ENCODE results near the gene JUN.
"Not testable (repeated sequence)": the region's sequence is repeated elsewhere in the genome, so short reads cannot be mapped to it uniquely, and the experiment has no call there.

The JUN gene

GRCh38 chr1:58802640-58803399 lies 19.0 kb upstream of the JUN start:
- no peaks in the 10 kb centered on the region for H3K79me2 ChIP-seq (ENCODE audit: insufficient read depth, low read length)
- no peak overlapping the region for H2AFZ ChIP-seq (ENCODE audit: low read length)
- H3K27me3 ChIP-seq (ENCODE audit: insufficient read depth, low read length, poor library complexity, severe bottlenecking), result no peaks in the 10 kb centered on the region
- H3F3A ChIP-seq (ENCODE audit: low read depth), result no peaks in the 10 kb centered on the region
- no peak overlapping the region for H3K4me3 ChIP-seq (ENCODE audit: low read length, poor library complexity, severe bottlenecking)
- TF ChIP-seq CTCF (conservative IDR thresholded peaks at IDR 0.05; ENCODE audit: low read length) (no peak), EZH2phosphoT487 (IDR thresholded peaks at IDR 0.05; ENCODE audit: borderline replicate concordance) (no peak)
- H3K9me3 ChIP-seq (ENCODE audit: insufficient read depth, low read depth, low read length), result no peaks in the 10 kb centered on the region
- H3K36me3 ChIP-seq (ENCODE audit: insufficient read depth, low read length), result no peaks in the 10 kb centered on the region
- H3K4me2 ChIP-seq (ENCODE audit: low read depth, low read length, poor library complexity, severe bottlenecking), result no peak overlapping the region
- no peaks in the 10 kb centered on the region for H3K4me1 ChIP-seq (ENCODE audit: insufficient read depth, low read length, poor library complexity, severe bottlenecking)
- no peaks in the 10 kb centered on the region for H3K9me2 ChIP-seq (replicated peaks; ENCODE audit: low read depth, low read length)
- no peaks in the 10 kb centered on the region for H4K20me1 ChIP-seq (ENCODE audit: insufficient read depth, low read length, poor library complexity, severe bottlenecking)
- H3K9ac ChIP-seq (ENCODE audit: low read depth, low read length, poor library complexity, severe bottlenecking), result no peak overlapping the region

GRCh38 chr1:58801286-58801685 lies 17.4 kb upstream of the JUN start:
- H3K9me2 ChIP-seq (replicated peaks; ENCODE audit: low read depth, low read length); H4K20me1 ChIP-seq (ENCODE audit: insufficient read depth, low read length, poor library complexity, severe bottlenecking); H3K4me2 ChIP-seq (ENCODE audit: low read depth, low read length, poor library complexity, severe bottlenecking); H2AFZ ChIP-seq (ENCODE audit: low read length); H3K9ac ChIP-seq (ENCODE audit: low read depth, low read length, poor library complexity, severe bottlenecking); H3K4me1 ChIP-seq (ENCODE audit: insufficient read depth, low read length, poor library complexity, severe bottlenecking); H3F3A ChIP-seq (ENCODE audit: low read depth); H3K79me2 ChIP-seq (ENCODE audit: insufficient read depth, low read length); H3K27me3 ChIP-seq (ENCODE audit: insufficient read depth, low read length, poor library complexity, severe bottlenecking); H3K36me3 ChIP-seq (ENCODE audit: insufficient read depth, low read length); H3K9me3 ChIP-seq (ENCODE audit: insufficient read depth, low read depth, low read length); H3K4me3 ChIP-seq (ENCODE audit: low read length, poor library complexity, severe bottlenecking): not testable (repeated sequence)

GRCh38 chr1:58799650-58800049 lies 15.8 kb upstream of the JUN start:
- Histone ChIP-seq H3K36me3 (ENCODE audit: insufficient read depth, low read length) (no peaks in the 10 kb centered on the region), H3K79me2 (ENCODE audit: insufficient read depth, low read length) (no peaks in the 10 kb centered on the region), H2AFZ (ENCODE audit: low read length) (no peak overlapping the region), H3K9me2 (replicated peaks; ENCODE audit: low read depth, low read length) (no peaks in the 10 kb centered on the region), H3K4me2 (ENCODE audit: low read depth, low read length, poor library complexity, severe bottlenecking) (no peak overlapping the region), H3K4me1 (ENCODE audit: insufficient read depth, low read length, poor library complexity, severe bottlenecking) (no peaks in the 10 kb centered on the region), H3K9ac (ENCODE audit: low read depth, low read length, poor library complexity, severe bottlenecking) (no peak overlapping the region), H3F3A (ENCODE audit: low read depth) (no peaks in the 10 kb centered on the region), H4K20me1 (ENCODE audit: insufficient read depth, low read length, poor library complexity, severe bottlenecking) (no peaks in the 10 kb centered on the region), H3K27me3 (ENCODE audit: insufficient read depth, low read length, poor library complexity, severe bottlenecking) (no peaks in the 10 kb centered on the region), H3K9me3 (ENCODE audit: insufficient read depth, low read depth, low read length) (no peaks in the 10 kb centered on the region), H3K4me3 (ENCODE audit: low read length, poor library complexity, severe bottlenecking) (no peak overlapping the region)
- TF ChIP-seq CTCF (conservative IDR thresholded peaks at IDR 0.05; ENCODE audit: low read length) (no peak), EZH2phosphoT487 (IDR thresholded peaks at IDR 0.05; ENCODE audit: borderline replicate concordance) (no peak)

- TF ChIP-seq EZH2phosphoT487 (IDR thresholded peaks at IDR 0.05; ENCODE audit: borderline replicate concordance) (no peak), CTCF (conservative IDR thresholded peaks at IDR 0.05; ENCODE audit: low read length) (no peak)
- H3K9me2 ChIP-seq (replicated peaks; ENCODE audit: low read depth, low read length), result no peaks in the 10 kb centered on the region
- no peaks in the 10 kb centered on the region for H3K79me2 ChIP-seq (ENCODE audit: insufficient read depth, low read length)
- H3K4me3 ChIP-seq (ENCODE audit: low read length, poor library complexity, severe bottlenecking), result no peak overlapping the region
- H3K9ac ChIP-seq (ENCODE audit: low read depth, low read length, poor library complexity, severe bottlenecking), result no peak overlapping the region
- no peaks in the 10 kb centered on the region for H3F3A ChIP-seq (ENCODE audit: low read depth)
- no peaks in the 10 kb centered on the region for H3K4me1 ChIP-seq (ENCODE audit: insufficient read depth, low read length, poor library complexity, severe bottlenecking)
- H4K20me1 ChIP-seq (ENCODE audit: insufficient read depth, low read length, poor library complexity, severe bottlenecking), result no peaks in the 10 kb centered on the region
- no peaks in the 10 kb centered on the region for H3K27me3 ChIP-seq (ENCODE audit: insufficient read depth, low read length, poor library complexity, severe bottlenecking)
- H3K36me3 ChIP-seq (ENCODE audit: insufficient read depth, low read length), result no peaks in the 10 kb centered on the region
- H3K9me3 ChIP-seq (ENCODE audit: insufficient read depth, low read depth, low read length), result no peaks in the 10 kb centered on the region
- H2AFZ ChIP-seq (ENCODE audit: low read length), result no peak overlapping the region
- H3K4me2 ChIP-seq (ENCODE audit: low read depth, low read length, poor library complexity, severe bottlenecking), result no peak overlapping the region
These were observed 15.1 kb upstream of the JUN start for GRCh38 chr1:58798910-58799442.

All from Loucy (cell line).